ENCODE measurements around the gene APLP2.

The APLP2 gene

GRCh38 chr11:130121445-130121978, 51.8 kb downstream of the APLP2 start:
- DNase-seq, result no peak

- DNase-seq, result no peak
These were observed 52.5 kb downstream of the APLP2 start for GRCh38 chr11:130122141-130122575.

GRCh38 chr11:130123414-130124040, 53.8 kb downstream of the APLP2 start:
- no peak for DNase-seq

- DNase-seq, result no peak
These were observed 54.4 kb downstream of the APLP2 start for GRCh38 chr11:130124096-130124495.

GRCh38 chr11:130125638-130126037, 55.9 kb downstream of the APLP2 start:
- DNase-seq, result no peak

- no peak for DNase-seq
These were observed 56.8 kb downstream of the APLP2 start for GRCh38 chr11:130126516-130126915.

GRCh38 chr11:130127509-130127908, 57.8 kb downstream of the APLP2 start:
- no peak for DNase-seq

GRCh38 chr11:130128626-130129025, 58.9 kb downstream of the APLP2 start:
- no peak for DNase-seq

GRCh38 chr11:130129922-130130321, 60.2 kb downstream of the APLP2 start:
- no peak for DNase-seq

- peak; percentile 71 to 83 for DNase-seq
These were observed 62.5 kb downstream of the APLP2 start for GRCh38 chr11:130131961-130132850.

GRCh38 chr11:130133716-130134115, 64.0 kb downstream of the APLP2 start:
- DNase-seq, result no peak

- DNase-seq, result no peak
These were observed 66.4 kb downstream of the APLP2 start for GRCh38 chr11:130136107-130136506.

- no peak for DNase-seq
These were observed 68.3 kb downstream of the APLP2 start for GRCh38 chr11:130137999-130138398.

- DNase-seq, result no peak
These were observed 69.7 kb downstream of the APLP2 start for GRCh38 chr11:130139401-130139800.

- DNase-seq, result no peak
These were observed 72.1 kb downstream of the APLP2 start for GRCh38 chr11:130141561-130142341.

GRCh38 chr11:130144141-130144540, 74.4 kb downstream of the APLP2 start:
- DNase-seq, result no peak

- no peak for DNase-seq
These were observed 75.2 kb downstream of the APLP2 start for GRCh38 chr11:130144861-130145281.

GRCh38 chr11:130145311-130145812, 75.7 kb downstream of the APLP2 start:
- no peak for DNase-seq

- DNase-seq, result no peak
These were observed 76.5 kb downstream of the APLP2 start for GRCh38 chr11:130145975-130146776.

- DNase-seq, result no peak
These were observed 77.1 kb downstream of the APLP2 start for GRCh38 chr11:130146796-130147195.

GRCh38 chr11:130148796-130149326, 79.2 kb downstream of the APLP2 start:
- no peak for DNase-seq

GRCh38 chr11:130150790-130151189, 81.1 kb downstream of the APLP2 start:
- DNase-seq, result no peak
